ENCODE results near the gene PRKAG1.
"Not testable (repeated sequence)": the region's sequence is repeated elsewhere in the genome, so short reads cannot be mapped to it uniquely, and the experiment has no call there.

Gene PRKAG1

DNA sequence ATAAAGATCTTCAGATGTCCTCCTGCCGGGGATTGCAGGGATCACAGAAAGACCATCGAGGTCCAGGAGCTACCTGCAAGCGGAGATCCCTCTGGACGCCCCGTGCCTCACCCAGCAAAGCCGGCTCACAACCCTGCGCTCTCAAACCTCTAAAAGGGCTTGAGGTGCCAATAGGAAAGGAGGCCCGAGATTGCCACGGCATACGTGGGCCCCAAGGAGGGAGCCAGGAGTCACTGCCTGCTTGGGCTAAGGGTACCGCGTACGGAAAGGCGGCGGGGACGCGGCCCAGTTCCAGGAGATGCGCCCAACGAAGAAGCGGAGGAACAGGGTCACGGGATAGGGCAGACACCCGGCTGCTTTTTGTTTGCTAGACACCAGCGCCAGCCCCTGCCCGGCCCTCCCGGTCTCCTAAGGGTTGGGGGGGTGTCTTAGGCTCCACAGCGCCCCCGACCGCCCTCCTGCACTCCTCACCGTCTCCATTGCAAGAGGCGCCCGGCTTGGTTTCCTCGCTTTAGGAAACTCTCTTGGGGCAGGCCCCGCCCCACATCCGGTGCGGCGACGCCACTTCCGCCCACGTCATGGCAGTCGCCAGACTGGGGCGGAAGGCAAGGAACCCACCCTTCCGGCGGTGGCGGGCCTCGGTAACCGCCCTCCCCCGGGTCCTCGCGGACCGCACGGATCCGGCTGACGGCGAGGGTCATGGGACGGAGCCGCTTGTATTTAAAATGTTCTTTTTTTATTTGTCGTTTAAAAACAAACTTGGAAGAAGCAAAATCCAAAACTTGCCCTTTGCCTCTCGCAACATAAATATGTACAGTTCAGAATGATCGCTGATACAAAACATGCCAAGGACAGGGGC, at the start of gene PRKAG1:
Gene PRKAG1, minus strand, starts transcription at position 516 of the 859 bp plus-strand sequence. Its CDS starts 36 bp downstream, at position 480.
- peak; percentile 94 for DNase-seq (ENCODE audit: low read depth)

DNA sequence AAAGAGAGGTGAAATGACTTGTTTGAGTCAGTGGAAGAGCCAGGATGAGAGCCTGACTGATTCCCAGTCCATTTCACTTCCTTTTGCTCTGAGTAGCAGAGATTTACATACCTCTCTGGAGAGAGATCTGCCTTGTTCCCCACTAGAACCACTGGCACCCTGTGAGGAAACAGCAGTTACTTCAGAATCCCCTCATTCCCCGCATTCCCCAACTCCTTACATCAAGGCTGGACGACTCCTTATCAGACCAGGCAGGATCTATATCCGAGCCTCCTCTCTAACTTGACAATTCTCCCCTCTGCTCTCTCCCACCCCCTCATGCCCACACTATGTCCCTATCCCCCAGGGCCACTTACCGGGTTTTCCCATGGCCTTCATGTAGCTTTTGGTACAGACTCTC, 47.5 kb upstream of the PRKAG1 start:
- DNase-seq (ENCODE audit: low read depth): no peak

DNA sequence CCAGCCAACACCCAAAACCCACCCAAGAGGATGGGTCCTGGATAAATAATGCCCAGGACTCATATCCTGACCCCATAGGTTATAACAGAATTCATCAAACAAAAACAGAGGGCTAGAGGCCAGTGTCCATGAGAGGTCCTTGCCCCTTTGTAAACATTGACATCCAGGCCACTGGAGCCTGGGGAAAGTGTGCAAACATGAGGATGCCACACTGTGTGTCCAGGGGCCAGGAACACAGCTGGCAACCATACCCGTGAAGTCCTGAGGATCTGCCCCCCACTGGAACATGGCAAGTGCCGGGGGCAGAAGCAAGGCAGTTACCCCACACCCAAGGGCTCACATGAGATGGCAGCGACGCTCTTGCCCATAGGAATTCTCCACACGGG, 46.2 kb upstream of the PRKAG1 start:
- no peak for DNase-seq (ENCODE audit: low read depth)

DNA sequence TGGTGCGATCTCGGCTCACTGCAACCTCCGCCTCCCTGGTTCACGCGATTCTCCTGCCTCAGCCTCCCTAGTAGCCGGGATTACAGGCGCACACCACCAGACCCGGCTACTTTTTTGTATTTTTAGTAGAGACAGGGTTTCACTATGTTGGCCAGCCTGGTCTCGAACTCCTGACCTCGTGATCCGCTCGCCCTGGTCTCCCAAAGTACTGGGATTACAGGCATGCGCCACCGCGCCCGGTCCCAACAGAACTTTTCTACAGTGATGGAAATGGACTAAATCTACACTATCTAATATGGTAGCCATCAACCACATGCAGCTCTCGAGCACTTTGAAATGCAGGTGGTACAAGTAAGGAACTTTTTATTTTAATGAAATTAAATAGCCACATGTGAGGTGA, 43.3 kb upstream of the PRKAG1 start:
- DNase-seq (ENCODE audit: low read depth): not testable (repeated sequence)

DNA sequence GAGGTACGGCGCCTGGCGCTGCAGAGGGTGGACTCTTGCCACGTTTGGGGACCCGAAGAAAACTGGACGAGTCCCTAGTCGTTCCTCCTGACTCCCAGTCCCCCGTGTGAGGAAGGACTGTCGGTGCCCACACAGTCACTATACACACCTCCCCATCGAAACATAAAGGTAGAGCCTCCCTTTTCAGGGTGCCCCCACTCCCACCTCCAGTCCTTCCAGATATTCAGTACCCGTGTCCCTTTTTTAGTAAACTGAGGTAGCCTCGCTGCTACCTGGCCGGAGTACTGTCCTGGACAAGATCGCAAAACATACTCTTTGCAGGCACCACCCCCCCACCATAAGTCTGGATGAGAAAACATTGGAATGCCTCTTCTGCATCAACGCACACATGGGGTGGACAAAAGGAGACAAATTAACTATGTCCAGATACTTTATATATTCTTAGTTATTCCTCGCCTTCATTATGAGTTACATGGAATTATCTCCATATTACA, 42.6 kb upstream of the PRKAG1 start:
- DNase-seq (ENCODE audit: low read depth): no peak

DNA sequence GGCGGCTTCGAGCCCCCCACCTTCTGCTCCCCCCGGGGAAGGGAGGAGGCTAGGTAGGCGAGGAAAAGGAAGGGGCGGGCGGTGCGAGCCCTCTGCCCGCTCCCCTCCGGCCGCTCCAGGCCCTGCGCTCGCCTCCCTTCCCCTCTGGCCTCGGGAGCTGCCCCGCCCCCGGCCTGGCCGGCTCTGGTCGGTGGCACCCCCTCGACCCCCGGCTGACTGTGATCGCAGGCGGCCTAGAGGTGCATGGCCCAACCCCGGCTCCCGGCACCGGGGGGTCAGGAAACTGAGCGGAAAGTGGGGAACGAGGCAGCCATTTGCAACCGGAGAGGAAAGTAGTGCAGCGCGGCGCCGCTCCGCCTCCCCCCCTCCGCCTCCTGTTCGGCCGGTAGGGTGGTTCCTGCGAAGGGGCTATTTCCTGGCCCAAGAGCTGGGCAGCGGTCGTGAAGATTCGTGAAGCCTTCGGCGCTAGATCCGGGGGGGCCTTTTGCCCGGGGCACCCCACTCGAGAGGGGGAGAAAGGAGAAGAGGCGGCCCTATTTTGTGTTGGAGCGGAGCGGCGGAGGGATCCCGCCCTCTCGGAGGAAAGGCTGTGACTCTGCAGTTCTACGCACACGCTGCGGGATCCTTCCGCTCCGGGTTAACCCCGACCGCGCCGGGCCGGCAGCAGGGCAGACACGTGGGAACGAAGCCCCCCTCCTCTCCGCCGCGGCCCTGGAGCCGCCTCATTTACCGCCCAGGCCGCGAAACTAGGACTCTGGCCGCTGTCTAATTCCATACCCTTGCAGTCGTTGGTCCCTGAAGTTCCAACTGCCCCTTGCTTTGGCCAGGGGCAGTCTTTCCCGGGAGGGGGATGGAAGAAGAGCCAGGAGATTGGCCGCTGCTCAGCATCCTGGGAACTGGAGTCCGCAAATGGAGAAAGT, 41.9 kb upstream of the PRKAG1 start, which contains the start of gene KMT2D:
Gene KMT2D, minus strand, starts transcription at position 558 of the 920 bp plus-strand sequence. CDS start 5,470 bp downstream, outside the sequence.
- peak; percentile 91 for DNase-seq (ENCODE audit: low read depth)

DNA sequence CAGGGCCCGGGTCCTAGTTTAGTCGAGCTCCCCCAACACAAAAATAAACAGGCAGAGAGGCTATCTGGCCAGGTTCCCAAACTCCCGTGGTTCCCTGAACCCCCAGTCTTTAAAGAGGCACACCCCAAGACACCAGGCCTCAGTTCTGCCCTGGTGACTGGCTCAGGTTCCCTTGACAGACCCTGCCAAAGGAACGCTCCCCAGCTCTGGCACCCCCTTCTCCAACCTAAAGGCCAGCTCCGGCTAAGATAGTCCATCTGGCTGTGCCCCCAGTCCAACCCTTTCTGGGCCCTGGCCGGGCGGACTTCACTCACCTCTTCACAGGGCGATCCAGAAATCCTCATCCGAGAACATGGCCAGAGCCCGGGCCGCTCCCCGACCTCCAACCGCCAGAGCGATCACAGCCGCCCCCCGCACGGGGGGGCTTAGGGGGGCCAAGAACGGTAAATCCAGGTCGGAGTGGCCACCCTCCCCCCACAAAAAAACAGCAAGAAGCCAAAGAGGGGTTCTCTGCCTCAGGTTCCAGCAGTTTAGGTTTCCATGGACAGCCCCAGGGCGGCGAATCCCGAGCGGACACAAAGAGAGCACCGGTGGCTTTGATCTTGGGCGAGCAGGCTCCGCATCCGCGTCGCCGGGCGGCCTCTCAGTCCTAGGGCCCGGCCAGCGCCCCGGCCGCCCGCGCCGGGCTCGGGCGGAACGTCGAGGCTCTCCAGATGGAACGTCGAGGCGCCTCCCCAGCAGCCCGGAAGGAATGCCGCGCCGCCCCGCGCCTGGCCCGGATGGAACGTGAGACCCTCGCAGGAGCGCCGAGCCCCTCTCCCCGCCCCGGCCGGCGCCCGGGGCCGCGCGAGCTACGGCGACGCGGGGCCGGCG, 41.0 kb upstream of the PRKAG1 start:
- no peak for DNase-seq (ENCODE audit: low read depth)

DNA sequence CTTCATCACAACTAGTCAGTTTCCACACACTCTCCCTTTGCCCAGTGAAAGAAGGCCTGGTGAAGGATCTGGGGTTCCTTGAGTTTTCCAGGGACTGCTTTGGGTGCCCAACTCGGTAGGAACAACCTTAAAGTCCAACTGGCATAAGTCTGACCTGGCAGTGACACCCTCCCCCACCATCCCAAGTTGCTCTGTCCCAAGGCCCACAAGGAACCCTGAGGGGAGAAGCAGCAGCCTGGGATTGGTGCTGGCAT, 40.4 kb upstream of the PRKAG1 start:
- no peak for DNase-seq (ENCODE audit: low read depth)

DNA sequence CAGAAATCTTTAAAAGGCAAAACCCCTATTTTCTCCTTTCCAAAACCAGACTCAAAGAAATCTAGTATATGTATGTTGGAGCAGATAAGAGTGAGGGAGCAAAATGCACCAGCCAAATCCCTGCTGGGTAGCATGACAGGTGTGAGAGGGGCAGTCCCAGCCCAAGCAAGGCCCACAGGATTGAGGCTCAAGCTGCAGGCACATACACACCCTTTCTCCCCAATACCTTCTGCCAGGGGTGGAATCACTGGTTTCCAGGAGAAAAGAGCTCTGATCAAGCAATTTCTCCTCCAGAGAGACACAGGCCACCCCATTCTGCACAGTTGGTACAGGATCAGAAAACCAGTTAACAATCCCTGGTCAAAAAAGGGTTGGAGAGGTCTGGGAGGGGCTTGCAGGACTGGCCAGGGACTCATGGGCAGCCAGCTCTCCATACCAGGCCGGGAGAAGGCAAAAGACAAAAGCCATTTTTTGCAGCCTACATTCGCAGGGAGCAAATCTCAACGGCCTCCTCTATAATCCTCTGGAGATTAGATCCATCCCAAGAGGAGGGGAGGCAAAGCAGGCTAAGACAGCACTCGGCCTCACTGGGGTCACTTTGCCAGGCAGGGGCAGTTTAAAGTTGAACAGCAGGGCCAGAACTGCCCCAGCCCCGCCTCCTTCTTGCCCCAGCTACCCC, 39.9 kb upstream of the PRKAG1 start:
- DNase-seq (ENCODE audit: low read depth): no peak

DNA sequence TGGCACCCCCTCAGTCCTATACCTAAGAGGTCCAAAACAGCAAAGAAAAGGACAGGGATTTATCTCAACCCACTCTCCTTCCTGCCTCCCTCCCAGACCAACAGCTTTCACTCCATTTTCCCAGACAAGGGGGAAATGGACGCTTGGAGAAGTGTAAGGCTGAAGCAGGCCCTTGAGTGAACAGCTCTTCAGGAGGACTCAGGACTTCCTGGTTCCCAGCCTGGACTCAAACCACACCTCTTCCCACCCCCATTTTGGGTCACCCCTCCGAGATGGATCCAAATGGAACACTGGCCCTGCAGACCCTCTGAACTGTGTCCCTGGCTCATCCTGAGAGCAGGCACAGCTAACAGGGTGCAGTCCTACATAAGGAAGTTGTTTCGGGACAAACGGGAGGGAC, 39.3 kb upstream of the PRKAG1 start:
- no peak for DNase-seq (ENCODE audit: low read depth)

DNA sequence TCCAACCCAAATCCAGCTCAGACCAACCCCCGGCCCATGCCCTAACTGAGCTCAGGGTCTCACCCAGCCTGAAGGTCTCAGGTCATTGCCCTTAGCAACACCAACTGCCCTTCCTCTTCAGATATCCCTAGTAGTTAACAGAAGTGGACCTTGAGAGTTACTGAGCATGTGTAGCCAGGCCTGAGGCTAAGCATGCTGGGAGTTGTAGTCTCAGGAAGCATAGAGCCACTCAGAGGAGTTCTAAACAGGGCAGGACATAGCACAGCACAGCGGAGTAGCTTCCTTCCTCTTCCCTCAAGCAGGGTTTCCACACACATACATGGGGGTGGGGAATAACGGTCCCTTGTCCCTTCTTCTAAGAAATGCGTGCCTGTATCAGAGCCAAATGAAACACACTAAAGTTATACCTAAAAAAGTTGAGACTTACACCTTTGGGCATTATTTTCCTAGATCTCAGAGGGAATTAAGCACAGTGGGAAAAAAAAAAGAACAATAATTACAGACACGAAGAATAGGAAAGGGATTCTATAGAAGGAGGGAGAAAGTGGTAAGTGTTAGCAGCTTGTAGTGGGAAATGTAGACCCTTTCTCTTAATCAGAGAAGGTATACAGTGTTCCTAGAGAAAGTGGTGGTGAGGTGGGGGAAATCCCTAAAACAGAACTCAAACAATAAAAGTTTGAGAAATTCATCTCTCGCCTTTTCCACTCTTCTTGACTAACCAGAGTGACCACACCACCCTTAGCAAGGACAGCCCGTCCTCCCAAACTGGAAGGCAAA, 37.6 kb upstream of the PRKAG1 start:
- peak; percentile 62 for DNase-seq (ENCODE audit: low read depth)

DNA sequence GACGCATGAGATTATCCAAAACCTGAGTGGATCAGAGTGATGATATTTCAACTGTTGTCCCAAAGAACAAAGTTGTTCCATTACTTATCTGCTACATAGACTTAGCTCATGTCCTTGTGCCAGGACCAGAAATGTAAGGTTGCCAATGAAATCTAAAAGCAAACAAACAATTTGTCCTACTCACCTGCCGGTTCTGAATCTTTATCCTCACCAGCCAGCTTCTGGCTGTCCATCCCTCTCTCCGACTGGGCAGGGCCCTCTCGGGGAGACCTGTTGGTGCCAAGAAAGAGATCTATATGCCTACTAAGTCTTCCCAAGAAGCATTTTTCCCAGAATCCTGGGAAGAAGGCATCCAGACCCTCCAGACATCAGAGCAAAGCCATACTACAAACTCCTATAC, 36.5 kb upstream of the PRKAG1 start:
- DNase-seq (ENCODE audit: low read depth): no peak

DNA sequence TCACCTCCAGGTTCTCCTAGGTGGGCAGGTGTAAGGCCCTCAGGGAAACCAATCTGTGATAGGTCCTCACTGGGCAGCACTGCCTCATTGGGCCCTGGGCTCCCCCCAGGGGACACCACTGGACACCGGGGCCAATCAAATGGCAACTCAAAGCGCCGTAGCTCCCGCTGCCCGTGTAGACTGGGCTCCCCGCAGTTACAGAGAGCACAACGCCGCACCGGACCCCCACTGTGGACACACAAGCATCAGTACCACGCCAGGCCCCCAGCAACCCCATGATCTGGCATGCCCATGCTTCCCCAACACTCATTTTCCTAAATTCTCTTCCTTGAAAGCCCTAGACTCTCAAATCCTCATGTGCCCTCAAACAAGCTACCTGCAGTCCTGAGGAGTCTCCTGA, 35.9 kb upstream of the PRKAG1 start:
- no peak for DNase-seq (ENCODE audit: low read depth)

DNA sequence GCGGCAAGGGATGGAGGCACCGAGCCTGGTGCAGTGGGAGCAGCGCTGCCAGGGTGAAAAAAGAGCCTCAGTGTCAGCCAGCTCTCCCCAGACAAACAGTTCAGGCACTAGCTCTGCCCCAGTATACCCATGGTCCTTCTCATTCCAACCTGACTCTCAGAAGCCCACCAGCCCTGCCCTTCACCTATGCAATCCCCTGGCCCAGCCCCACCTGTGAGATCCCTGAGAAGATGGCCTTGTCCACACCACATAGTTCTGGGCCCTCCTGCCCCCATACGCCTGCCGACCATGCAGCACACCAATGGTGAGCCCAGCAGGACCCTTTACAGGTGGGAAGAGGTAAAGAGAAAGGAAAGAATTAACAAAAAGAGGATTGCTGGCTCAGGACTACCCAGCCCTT, 35.5 kb upstream of the PRKAG1 start:
- no peak for DNase-seq (ENCODE audit: low read depth)

DNA sequence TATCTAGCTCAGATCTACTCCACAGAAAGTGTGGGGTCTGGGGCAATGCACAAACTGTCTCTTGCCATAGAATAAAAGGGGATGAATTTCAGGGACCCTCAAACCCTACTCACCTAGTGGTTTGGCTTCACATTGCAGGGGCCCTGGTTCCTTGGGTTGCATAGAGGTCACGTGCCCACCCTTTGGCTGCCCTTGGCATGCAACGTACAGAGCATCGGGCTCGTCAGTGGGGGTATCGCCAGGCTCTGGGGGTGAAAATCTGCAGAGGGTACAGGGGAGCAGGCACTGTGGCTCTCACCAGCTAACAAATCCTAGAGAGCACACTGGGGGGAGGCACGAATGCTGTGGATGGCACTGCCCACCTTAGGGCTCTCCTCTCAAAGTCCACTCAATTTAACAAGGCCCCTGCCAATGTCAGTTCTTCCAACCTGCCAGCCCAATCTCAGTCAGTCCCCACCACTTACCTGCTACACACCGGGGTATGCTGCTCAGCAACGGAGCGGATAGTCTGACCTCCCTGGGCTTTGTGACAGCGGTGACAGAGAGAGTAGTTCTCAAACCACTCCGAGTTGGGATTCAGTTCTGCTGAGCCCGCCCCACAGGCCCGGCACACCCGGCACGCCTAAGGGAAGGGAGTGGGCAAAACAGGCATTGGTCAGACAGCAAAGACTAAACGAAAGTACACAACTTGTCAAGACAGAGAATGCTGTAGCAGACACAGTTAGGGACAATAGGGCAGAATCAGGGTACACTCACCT, 34.1 kb upstream of the PRKAG1 start:
- DNase-seq (ENCODE audit: low read depth): no peak

DNA sequence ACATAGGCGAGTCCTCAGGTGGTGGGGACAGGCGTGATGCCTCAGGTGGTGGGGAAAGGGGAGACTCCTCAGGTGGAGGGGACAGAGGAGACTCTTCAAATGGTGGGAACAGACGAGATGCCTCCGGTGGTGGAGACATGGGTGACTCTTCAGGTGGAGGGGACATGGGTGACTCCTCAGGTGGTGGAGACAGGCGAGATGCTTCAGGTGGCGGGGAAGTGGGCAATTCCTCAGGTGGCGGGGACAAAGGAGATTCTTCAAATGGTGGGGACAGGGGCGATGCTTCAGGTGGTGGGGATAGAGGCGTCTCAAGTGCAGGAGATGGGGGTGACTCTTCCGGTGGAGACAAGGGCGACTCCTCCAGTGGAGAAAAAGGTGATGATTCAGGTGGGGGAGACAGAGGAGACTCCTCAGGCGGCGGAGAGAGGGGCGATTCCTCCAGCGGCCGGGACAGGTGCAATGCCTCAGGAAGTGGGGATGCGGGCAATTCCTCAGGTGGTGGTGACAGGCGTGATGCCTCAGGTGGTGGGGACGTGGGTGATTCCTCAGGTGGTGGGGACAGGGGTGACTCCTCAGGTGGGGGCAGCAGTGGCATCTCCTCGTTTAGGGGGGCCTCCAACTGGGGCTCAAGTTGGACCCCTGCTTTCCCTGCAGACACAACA, 33.3 kb upstream of the PRKAG1 start:
- no peak for DNase-seq (ENCODE audit: low read depth)

DNA sequence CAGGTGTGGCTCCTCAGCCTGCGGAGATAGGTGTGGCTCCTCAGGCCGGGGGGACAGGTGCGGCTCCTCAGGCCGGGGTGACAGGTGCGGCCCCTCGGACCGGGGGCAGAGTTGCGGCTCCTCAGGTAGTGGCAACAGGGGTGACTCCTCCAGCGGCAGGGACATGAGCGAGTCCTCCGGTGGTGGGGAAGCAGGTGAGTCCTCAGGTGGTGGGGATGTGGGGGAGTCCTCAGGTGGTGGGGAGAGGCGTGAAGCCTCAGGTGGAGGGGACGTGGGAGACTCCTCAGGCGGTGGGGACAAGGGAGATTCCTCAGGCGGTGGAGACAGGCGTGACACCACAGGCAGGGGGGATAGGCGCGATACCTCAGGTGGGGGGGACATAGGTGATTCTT, 32.8 kb upstream of the PRKAG1 start:
- no peak for DNase-seq (ENCODE audit: low read depth)

DNA sequence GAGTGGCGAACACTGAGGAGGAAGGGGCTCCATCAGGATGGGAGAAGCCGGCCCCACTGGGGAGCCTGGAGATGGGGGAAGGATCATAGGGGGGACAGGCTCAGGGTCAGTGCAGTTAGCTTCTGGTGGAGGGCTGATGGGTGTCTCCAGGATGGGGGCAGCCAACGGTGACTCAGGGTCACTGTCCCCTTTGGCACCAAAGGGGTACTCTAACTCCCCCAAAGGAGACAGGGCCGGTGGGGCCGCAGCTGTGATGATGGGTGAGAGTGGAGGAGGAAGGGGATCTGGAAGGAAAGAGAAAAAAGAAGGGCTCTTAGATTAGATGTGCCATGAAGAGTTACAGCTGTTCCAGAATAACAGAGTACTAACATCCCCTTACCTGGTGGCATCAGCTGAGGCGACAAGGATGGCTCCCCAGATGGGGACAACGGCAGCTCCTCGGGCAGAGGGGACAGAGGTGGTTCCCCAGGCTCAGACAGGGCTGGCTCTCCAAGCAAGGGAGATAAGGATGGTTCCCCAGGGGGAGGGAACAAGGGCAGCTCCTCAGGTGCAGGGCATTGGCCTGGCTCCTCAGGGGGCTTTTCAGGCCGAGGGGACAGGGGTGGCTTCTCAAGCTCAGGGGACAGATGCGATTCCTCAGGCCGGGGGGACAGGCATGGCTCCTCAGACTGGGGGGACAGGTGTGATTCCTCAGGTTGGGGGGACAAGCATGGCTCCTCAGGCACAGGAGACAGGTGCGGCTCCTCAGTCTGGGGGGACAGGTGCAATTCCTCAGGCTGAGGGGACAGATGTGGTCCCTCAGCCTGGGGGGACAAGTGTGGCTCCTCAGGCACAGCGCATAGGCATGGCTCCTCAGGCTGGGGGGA, 32.2 kb upstream of the PRKAG1 start:
- DNase-seq (ENCODE audit: low read depth): no peak
